ENCODE data around the gene SLC44A4. TPM values are rescaled to one million over a fixed set of nuclear protein-coding genes. Genes with fewer than 3 reads are reported as not detected.

The SLC44A4 gene
- total and polyA plus RNA-seq, 2 of the 8 experiments (the other 6 are each of a cell fraction or from before 2014, with no cell fraction given), result 4.8 to 7.0 TPM

- TF ChIP-seq, protein P1, sequence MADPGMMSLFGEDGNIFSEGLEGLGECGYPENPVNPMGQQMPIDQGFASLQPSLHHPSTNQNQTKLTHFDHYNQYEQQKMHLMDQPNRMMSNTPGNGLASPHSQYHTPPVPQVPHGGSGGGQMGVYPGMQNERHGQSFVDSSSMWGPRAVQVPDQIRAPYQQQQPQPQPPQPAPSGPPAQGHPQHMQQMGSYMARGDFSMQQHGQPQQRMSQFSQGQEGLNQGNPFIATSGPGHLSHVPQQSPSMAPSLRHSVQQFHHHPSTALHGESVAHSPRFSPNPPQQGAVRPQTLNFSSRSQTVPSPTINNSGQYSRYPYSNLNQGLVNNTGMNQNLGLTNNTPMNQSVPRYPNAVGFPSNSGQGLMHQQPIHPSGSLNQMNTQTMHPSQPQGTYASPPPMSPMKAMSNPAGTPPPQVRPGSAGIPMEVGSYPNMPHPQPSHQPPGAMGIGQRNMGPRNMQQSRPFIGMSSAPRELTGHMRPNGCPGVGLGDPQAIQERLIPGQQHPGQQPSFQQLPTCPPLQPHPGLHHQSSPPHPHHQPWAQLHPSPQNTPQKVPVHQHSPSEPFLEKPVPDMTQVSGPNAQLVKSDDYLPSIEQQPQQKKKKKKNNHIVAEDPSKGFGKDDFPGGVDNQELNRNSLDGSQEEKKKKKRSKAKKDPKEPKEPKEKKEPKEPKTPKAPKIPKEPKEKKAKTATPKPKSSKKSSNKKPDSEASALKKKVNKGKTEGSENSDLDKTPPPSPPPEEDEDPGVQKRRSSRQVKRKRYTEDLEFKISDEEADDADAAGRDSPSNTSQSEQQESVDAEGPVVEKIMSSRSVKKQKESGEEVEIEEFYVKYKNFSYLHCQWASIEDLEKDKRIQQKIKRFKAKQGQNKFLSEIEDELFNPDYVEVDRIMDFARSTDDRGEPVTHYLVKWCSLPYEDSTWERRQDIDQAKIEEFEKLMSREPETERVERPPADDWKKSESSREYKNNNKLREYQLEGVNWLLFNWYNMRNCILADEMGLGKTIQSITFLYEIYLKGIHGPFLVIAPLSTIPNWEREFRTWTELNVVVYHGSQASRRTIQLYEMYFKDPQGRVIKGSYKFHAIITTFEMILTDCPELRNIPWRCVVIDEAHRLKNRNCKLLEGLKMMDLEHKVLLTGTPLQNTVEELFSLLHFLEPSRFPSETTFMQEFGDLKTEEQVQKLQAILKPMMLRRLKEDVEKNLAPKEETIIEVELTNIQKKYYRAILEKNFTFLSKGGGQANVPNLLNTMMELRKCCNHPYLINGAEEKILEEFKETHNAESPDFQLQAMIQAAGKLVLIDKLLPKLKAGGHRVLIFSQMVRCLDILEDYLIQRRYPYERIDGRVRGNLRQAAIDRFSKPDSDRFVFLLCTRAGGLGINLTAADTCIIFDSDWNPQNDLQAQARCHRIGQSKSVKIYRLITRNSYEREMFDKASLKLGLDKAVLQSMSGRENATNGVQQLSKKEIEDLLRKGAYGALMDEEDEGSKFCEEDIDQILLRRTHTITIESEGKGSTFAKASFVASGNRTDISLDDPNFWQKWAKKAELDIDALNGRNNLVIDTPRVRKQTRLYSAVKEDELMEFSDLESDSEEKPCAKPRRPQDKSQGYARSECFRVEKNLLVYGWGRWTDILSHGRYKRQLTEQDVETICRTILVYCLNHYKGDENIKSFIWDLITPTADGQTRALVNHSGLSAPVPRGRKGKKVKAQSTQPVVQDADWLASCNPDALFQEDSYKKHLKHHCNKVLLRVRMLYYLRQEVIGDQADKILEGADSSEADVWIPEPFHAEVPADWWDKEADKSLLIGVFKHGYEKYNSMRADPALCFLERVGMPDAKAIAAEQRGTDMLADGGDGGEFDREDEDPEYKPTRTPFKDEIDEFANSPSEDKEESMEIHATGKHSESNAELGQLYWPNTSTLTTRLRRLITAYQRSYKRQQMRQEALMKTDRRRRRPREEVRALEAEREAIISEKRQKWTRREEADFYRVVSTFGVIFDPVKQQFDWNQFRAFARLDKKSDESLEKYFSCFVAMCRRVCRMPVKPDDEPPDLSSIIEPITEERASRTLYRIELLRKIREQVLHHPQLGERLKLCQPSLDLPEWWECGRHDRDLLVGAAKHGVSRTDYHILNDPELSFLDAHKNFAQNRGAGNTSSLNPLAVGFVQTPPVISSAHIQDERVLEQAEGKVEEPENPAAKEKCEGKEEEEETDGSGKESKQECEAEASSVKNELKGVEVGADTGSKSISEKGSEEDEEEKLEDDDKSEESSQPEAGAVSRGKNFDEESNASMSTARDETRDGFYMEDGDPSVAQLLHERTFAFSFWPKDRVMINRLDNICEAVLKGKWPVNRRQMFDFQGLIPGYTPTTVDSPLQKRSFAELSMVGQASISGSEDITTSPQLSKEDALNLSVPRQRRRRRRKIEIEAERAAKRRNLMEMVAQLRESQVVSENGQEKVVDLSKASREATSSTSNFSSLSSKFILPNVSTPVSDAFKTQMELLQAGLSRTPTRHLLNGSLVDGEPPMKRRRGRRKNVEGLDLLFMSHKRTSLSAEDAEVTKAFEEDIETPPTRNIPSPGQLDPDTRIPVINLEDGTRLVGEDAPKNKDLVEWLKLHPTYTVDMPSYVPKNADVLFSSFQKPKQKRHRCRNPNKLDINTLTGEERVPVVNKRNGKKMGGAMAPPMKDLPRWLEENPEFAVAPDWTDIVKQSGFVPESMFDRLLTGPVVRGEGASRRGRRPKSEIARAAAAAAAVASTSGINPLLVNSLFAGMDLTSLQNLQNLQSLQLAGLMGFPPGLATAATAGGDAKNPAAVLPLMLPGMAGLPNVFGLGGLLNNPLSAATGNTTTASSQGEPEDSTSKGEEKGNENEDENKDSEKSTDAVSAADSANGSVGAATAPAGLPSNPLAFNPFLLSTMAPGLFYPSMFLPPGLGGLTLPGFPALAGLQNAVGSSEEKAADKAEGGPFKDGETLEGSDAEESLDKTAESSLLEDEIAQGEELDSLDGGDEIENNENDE (IDR thresholded peaks at IDR 0.05; ENCODE audit: insufficient replicate concordance, low read length), result no peak
- no peak for TF ChIP-seq CBX8 (IDR thresholded peaks at IDR 0.05; ENCODE audit: borderline replicate concordance, low read depth, low read length)
- no peak for TF ChIP-seq TCF12 (IDR thresholded peaks at IDR 0.05; ENCODE audit: low read depth, low read length)
- TF ChIP-seq SIRT6 (IDR thresholded peaks at IDR 0.05; ENCODE audit: low read length), result no peak
- TF ChIP-seq CHD1 (IDR thresholded peaks at IDR 0.05; ENCODE audit: low read depth, low read length), result no peak; the same call in 1 of the 2 replicates
- peak; percentile 65; the same call in 1 of the 2 replicates for TF ChIP-seq RBBP5 (IDR thresholded peaks at IDR 0.05; ENCODE audit: borderline replicate concordance, low read depth, low read length)
- TF ChIP-seq, protein P2, sequence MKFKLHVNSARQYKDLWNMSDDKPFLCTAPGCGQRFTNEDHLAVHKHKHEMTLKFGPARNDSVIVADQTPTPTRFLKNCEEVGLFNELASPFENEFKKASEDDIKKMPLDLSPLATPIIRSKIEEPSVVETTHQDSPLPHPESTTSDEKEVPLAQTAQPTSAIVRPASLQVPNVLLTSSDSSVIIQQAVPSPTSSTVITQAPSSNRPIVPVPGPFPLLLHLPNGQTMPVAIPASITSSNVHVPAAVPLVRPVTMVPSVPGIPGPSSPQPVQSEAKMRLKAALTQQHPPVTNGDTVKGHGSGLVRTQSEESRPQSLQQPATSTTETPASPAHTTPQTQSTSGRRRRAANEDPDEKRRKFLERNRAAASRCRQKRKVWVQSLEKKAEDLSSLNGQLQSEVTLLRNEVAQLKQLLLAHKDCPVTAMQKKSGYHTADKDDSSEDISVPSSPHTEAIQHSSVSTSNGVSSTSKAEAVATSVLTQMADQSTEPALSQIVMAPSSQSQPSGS (IDR thresholded peaks at IDR 0.05; ENCODE audit: low read length), result peak; percentile 68; the same call in 1 of the 2 replicates
- TF ChIP-seq BCL11A (IDR thresholded peaks at IDR 0.05; ENCODE audit: low read depth in 2 of 2, low read length in 2 of 2), result peak in 1 of 2 experiments; percentile 11
Measured at GRCh38 chr6:31834367-31835250, 44.2 kb downstream of the SLC44A4 start (continued).

All from H1 (cell line).